ENCODE measurements around the gene CDPF1.

DNA sequence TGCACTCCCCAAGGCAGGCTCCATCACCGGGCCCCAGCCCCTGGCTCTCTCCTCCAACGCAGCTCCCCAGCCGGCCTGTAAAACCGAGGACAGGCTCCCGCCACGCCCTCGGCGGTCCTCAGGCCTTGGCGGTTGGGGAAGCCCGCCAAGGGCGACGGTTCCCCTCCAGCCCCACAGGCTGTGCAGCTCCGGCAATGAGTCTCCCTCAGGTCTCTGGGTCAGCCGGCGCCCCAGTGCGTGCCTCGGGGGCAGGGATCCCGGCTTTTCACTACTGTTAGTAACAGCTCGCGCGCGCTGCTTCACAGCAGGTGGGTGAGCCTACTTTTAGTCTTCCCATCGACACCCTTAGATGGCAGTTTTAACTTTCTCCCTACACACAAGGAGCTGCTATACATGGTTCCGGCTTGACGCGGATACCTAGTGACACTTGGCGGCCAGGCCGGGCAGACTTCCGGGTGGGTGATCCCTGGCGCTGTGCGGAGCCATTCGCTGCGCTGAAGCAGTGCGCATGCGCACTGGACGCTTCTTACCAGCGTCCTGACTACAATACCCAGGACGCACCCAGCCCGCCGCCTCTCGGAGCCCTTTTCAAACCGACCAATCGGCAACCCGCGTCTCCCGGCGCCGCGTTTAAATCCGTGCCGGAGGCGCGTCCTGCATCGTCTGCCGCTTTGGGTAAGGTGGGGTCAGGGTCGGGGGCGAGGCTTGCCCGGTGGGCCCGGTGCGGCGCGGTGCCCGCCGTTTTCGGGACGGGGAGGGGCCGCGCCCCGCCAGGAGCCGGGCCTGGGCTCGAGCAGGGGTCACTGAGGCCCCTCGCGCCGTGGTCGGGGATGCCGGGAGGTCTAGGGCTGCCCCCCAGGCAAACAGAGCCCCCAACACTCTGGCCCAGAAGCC is 46.4 kb upstream of the CDPF1 start, which contains the start of gene GTSE1:
- TF ChIP-seq, protein P1, sequence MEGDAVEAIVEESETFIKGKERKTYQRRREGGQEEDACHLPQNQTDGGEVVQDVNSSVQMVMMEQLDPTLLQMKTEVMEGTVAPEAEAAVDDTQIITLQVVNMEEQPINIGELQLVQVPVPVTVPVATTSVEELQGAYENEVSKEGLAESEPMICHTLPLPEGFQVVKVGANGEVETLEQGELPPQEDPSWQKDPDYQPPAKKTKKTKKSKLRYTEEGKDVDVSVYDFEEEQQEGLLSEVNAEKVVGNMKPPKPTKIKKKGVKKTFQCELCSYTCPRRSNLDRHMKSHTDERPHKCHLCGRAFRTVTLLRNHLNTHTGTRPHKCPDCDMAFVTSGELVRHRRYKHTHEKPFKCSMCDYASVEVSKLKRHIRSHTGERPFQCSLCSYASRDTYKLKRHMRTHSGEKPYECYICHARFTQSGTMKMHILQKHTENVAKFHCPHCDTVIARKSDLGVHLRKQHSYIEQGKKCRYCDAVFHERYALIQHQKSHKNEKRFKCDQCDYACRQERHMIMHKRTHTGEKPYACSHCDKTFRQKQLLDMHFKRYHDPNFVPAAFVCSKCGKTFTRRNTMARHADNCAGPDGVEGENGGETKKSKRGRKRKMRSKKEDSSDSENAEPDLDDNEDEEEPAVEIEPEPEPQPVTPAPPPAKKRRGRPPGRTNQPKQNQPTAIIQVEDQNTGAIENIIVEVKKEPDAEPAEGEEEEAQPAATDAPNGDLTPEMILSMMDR (IDR thresholded peaks at IDR 0.05; ENCODE audit: insufficient read depth, low read depth, low read length) = no peak
- no peak for TF ChIP-seq EZH2 (IDR thresholded peaks at IDR 0.05; ENCODE audit: insufficient read depth, low read length)
